Stimulated activated CD4-positive, alpha-beta T cell treated with anti-CD3 and anti-CD28 coated beads, Interleukin-12 subunit alpha, Interleukin-12 subunit beta, amount 100 ng/mL, for 4 hours (primary cell): ENCODE measurements around the gene MICAL3.
"Not testable (repeated sequence)": the region's sequence is repeated elsewhere in the genome, so short reads cannot be mapped to it uniquely, and the experiment has no call there.

Source experiments
- DNase-seq: peaks from one replicate; pipeline ENCODE4 v3.0.0-alpha.2; 2020

Gene MICAL3

DNA sequence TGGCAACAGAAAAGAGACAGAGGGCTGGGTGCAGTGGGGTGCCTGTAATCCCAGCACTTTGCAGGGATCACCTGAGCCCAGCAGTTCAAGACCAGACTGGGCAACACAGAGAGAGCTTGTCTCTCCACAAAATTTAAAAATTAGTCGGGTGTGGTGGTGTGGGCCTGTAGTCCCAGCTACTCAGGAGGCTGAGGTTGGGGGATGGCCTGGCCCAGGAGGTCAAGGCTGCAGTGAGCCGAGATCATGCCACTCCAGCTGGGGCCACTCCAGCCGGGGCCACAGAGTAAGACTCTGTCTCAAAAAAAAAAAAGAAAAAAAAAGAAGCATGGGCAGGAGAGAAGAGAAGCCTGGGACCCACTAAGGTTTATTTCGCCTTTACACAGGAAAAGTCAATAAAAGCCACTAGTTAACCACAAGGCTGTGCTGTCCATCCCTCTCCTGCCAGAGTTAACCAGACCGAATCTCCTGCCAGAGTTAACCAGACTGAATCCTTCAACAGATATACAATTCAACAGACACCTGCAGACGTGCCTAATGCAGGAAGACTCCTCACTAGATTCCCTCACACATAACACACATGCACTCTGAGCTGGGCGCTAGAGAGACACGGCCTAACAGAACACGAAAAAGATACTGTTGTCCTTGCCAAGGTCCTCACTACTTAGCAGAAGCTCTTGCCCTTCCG is 29.8 kb downstream of the MICAL3 start:
- DNase-seq, result no peak

DNA sequence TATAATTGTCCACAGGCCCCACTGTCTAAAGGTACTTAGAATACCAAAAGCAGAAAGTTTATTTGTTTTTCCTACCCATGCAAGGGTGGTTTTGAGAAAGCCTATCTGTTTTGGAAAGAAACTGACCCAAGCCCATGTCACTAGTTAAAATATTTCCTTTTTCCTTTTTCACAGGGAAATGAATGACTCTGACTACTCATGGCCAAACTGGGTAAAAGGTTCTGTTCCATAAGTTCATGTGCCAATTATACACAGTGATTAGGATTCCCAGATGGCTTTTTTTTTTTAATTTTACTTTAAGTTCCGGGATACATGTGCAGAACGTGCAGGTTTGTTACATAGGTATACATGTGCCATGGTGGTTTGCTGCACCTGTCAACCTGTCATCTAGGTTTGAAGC is 31.4 kb downstream of the MICAL3 start:
- DNase-seq, result not testable (repeated sequence)

DNA sequence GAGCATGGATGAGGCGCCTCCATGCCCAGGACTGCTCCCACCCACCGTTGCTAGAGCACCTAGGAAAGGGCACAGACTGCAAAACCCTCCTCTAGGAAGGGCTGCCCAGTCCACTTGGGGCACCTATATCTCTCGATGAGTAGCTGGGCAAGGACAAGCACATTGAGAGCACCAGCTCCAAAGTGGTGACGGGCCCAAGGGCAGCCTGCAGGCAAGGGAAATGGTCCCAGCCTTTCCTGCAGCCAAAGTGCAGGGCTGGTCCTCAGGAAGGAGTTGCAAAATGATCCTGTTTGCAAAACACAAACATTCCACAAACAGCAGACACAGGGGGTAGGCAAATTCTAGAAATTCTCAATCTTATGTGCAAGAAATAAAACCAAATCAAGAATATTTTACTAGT is 32.4 kb downstream of the MICAL3 start:
- DNase-seq, result not testable (repeated sequence)

DNA sequence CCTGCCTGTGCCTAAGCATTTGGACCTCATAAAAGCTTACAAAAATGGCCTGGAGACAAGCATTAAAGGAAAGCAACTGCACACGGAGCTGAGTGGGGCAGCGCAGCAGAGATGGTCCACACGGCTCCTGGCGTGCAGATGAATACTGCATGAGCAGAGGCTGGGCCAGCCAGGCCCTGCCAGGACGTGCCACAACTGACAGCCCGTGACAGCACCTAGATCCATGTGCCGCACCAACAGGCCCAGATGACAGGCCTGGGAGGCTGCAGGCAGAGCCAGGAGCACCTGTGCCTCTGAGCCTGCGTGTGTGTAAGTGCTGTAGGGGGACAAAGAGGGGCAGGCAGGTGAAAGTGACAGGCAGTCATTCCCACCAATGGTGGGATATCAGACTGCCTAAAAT is 33.4 kb downstream of the MICAL3 start:
- no peak for DNase-seq

DNA sequence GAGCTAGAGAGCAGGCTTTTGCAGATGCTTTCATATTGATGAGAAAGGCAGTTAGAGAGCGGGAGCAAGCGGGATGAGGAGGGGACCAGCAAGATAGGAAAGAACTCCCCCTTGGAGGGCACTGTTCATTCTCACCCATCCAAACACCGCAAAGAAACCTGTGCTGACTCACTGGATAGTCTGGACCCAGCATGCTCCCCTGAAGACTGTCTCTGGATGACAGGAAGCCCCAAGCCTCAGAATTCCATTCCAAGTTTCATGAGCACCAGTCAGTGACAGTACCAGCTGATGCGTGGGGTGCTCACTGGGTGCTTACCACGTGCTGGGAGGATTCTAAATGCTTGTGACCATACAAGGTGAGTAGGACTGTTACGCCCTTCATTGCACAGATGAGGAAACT is 34.2 kb downstream of the MICAL3 start:
- no peak for DNase-seq

DNA sequence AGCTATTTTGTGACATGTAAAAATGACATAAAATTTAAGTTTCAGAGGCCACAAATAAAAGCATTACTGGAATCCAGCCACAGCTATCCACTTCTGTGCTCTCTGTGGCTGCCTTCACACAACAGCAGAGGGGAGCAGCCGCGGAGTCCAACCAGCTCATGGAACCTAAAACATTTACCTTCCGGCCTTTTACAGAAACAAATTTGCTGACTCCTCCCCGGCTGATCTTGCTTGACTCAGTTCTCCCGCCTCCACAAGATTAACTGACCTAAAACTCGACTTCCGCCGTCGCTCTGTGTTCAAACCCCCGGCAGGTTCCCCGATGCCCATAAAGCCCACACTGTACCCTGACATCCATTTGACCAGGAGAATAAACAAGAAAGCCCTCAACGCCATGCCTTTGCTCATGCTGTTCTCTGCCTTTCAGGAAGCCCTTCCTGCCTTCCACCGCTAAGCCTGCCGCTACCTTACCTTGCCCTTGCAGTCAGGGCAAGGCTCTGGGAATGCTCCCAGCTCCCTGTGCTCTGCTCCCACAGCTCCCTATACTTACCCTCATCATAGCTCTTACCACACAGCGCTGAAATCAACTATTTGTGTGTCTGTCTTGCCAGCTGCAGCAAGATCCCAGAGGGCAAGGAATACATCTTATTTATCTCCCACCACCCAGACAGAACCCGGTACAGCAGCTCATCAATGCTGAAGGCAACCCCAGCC is 35.4 kb downstream of the MICAL3 start:
- no peak for DNase-seq

DNA sequence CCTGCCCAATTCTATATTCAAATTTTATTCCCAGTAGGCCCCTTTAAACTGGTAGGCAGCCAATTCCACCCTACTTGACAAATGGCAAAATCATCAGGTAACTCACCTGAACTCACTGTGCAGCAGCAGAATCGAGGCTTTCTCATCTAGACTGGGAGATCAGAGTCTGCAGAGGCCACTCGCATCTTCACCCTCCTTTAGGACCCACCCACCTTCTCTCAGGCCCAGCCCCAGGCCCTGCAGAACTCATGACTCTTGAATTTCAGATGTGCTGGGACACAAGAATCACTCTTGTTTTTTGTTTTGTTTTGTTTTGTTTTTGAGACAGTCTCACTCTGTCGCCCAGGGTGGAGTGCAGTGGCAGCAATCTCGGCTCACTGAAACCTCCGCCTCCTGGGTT is 38.8 kb downstream of the MICAL3 start:
- DNase-seq, result no peak

DNA sequence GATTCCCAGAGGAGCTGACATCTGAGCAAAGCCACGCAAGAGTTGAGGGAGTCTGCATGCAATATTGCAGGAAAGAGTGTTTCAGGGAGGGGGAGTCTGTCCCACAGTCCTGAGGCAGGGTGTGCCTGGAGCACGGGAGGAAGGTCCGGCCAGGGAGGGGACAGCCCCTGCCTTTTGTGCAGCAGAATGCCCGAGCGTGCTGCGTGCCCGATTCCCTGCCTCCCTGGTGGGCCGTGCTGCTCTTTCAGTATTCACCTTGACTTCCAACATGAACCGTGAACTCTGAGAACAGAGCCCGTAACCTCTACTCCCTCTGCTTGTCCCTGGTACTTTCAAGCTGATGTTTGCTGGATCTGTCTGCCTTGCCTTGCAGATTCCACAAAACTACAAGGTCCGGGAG is 39.3 kb downstream of the MICAL3 start:
- not testable (repeated sequence) for DNase-seq

DNA sequence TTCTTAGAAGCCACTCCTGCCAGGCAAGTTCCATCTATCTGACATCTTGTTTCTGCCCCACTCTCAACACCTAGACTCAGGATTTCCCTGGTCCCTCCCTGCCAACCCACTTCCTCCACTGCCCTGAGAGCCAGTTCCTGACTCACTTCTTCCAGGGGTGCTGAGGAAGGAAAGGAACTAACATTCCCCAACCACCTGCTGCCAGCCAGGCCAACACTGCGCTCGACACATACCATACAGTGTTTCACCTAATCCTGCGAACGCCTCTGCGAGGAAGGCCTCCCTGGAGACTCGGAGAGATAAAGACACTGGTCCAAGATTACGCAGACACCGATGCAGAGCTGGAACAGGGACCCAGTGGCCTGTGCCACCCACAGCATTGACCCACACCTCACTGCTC is 40.2 kb downstream of the MICAL3 start:
- DNase-seq, result no peak

DNA sequence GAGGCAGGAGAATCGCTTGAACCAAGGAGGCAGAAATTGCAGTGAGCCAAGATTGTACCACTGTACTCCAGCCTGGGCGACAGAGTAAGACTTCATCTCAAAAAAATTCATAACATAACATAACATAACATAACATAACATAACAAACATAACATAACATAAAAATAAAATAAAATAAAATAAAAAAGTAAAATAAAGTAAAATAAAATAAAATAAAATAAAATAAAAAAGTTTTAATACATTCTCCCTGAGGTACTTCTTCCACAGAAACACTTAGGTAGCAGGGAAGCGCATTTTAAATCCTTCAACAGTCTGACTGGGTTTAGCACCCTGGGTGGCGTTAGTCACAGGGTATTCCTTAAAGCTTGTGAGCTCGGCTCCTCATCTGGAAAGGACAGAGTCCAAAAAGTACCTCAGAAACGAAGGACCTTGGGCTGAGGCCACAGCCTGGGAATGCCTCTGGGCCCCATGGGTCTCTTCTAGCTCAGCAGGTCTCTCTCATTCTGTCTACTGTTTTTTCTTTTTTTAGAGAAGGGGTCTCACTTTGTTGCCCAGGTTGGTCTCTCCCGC is 41.7 kb downstream of the MICAL3 start:
- DNase-seq, result no peak

DNA sequence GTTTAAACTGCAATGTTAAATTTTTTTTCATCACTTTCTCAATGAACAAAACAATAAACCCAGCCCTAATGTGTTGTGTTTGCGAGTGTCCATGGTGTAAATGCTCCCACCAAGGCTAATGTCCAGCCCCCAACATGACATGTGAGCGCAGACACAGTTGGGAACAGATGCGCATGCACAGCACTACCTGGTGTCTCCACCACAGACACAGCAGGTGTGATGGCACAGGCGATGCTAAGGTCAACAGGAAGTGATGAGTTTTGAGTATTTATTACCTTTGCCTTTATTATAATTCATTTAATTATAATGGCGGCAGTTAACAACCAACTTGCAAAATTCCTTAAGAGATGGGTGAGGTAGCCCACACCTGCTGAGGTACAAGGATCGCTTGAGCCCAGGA is 42.9 kb downstream of the MICAL3 start:
- no peak for DNase-seq

DNA sequence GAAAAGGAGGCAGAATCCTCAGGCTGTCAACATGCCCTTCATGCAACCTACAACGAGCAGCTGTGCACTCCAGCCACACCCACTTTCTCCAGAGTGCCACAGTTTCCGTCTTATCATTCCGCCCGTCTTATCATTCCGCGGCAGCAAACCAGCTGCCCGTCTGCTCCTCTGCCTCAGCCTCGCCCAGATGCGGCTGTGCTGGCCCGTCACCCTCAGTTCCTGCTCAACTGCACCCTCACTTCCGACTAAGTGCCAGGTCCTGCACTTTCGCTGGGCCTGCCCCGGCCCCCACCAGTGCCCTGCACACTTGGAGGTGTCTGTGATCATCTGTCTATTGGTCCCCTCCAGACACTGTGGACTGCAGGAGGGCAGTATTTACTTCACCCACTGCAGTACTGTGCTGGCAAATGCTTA is 43.7 kb downstream of the MICAL3 start:
- peak; percentile 18 for DNase-seq

DNA sequence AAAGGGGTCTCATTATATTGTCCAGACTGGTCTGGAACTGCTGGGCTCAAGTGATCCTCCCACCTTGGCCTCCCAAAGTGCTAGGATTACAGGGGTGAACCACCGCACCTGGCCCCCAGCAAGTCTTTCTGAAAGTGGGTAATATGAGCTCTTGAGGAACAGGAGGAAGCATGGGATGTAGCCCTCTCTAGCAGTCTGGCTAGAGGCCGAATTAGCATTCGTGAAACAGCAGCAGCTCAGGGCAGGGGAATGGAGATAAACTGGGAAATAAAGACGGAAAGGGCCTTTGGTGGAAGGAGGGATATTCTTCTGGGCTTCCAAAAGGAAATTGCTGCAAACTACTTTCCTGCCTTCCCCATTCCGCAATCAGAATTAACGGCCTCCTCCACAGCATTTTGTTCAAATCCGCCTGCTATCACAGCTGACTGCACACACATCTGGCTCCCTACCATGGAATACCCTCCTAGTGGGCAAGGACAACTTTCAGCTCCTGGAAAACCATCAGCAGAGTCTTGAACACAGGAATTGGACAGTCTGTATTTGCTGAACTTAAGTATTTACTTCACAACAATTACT is 44.3 kb downstream of the MICAL3 start:
- no peak for DNase-seq

DNA sequence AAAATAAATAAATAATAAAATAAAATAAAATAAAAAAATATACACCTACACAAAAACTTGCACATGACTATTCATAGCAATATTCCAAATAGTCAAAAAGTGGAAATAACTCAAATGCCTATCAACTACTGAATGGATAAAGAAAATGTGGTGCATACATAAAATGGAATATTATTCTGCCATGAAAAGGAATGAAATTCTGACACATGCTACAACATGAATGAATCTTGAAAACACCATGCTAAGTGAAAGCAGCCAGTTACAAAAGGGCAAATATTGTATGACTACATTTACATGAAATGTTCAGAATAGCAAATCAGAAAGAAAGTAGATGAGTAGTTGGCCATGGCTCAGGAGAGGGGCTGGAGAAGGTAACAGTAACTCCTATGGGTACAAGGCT is 46.3 kb downstream of the MICAL3 start:
- no peak for DNase-seq

DNA sequence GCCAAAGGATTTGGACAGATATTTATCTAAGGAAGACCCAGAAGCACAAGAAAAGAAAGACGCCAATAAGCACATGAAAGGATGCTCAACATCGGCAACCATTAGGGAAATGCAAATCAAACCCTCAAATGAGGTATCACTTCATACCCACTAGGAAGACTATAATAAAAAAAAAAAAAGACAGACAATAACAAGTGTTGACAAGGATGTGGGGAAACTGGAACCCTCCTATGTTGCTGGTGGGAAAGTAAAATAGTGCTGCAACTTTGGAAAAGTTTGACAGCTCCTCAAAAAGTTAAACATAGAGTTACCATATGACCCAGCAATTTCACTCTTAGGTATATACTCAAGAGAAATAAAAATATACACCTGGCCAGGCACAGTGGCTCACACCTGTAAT is 47.0 kb downstream of the MICAL3 start:
- no peak for DNase-seq

DNA sequence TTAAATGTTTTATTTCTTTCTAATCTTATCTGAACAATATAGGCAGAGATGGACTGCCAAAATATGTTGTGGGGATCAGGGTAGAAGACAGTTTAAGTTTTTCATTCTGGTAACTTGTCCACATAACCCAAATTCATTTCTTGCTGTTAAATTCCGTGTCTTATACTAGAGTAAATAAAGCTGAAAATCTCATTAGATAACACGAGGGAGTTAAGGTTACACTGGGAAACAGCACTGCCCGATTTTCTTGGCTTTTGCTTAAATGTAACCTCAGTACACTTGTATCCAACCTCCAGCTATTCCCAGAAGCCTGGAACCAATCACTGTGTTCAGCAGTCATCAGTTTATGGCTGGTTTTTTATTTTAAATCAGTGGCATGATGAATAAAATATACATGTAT is 48.2 kb downstream of the MICAL3 start:
- no peak for DNase-seq

DNA sequence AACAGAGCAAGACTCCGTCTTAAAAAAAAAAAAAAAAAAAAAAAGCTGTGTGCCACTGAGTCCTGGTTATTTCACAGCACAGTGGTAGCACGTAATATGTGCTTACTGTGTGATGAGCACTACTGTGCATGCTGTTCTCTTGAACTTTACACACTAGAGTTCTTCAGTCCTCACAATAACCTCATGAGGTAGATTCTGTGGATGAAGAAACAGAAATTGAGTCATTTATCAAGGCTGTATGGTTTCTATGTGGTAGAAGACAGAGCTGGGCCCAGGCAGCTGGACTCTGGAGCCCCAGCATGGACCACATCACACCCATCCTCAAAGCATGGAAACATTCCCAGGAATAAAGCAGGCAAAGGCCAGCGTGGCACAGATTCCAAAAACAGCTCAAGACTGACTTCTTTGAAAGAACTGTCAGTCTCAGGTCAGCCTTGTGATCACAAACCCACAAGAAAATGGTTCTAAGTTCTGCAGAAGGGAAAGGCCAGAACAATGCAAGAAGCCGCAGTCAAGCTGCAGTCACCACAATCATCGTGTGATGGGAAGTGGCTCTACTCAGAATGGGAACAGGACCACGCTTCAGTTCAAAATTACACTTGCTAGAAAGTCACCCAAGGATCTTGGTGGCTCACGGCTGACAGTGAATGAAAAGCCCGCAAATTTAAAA is 49.5 kb downstream of the MICAL3 start:
- DNase-seq, result no peak

DNA sequence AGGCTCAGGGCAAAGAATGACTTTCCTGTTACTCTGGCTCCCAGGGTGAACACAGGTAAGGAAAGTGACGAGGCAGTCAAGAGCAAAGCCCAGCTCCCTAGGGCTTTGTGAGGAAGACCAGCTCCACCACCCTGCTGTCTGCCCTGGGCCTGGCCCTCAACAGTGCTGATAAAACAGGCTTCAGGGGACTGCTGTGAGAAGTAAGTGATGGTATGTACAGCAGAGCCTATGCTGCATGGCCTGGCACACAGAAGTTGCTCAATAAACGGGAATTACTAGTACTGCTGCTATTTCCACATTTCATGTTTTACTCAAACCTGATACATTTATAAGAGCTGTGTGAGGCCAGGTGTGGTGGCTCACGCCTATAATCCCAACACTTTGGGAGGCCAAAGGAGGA is 50.3 kb downstream of the MICAL3 start:
- no peak for DNase-seq

DNA sequence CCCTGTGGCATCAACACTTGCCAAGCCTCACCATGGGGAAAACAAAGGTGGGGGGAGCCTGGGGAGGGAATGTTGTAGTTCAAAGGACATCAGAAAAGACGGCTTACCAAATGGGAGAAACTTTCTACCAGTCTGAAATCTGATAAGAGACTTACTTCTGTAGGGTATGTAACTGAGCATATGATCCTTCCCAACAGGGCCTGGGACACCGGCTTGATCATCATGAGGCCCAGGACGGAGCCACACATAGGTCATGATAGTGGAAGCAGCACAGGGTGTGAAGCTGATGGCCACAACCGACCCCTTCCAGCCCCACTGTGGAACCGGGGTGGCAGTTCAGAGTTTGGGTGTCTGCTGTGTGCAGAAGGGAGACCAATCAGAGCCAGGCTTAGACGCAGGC is 51.1 kb downstream of the MICAL3 start:
- no peak for DNase-seq

DNA sequence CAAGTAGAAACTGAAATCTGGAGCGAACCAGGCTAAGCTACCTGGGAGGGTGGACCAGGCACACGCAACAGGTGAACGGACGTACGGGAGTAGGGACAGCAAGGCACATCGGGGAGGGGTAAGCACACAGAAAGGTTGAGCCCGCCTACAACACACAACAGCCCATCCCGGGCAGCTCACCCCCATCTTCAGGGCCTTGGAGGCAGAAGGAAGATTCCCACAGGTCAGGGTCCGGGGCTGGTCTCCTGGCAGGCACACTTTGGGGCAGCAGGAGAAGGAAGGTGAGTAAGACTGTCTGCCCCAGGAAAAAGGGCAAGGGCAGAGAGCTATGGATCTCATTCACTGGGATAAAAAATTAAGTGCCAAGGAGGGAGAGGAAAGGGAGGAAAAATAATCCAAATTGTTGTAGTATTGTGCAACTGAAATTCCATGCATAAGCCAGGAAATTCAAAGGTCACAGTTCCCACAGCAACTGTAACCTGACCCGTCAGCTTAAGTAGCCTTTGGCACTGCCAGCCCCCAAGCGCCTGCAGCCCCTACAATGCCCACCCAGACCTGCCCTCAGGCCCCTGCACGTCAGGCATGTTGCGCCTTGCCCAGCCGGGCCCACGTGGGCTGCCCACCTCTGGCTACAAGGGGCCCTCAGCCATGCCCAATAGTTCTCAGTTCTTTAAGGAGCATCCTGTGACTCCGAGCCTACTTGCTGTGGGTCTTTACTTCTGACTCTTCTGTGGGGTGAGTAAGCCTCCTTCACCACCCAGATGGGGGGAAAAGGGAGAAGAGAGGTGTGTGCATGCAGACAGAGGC is 51.8 kb downstream of the MICAL3 start:
- DNase-seq, result no peak

DNA sequence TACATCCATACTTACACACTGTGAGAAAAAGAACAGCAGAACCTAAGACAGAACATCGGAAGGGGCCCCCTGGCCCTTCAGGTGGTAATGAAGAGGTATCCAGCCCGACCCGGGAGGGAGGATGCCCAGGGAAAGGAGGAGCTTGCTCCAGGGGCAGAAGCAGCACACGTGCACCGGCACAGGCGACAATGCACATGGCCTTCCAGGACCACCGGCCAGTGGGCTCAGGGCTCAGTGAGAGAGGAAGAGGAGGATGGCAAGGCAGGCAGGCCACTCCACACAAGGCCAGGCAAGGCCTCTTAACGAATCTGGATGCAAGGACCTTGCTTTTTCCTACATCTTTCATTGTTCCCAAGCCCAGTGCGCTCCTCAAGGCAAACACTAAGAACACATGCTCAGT is 52.6 kb downstream of the MICAL3 start:
- DNase-seq, result no peak

DNA sequence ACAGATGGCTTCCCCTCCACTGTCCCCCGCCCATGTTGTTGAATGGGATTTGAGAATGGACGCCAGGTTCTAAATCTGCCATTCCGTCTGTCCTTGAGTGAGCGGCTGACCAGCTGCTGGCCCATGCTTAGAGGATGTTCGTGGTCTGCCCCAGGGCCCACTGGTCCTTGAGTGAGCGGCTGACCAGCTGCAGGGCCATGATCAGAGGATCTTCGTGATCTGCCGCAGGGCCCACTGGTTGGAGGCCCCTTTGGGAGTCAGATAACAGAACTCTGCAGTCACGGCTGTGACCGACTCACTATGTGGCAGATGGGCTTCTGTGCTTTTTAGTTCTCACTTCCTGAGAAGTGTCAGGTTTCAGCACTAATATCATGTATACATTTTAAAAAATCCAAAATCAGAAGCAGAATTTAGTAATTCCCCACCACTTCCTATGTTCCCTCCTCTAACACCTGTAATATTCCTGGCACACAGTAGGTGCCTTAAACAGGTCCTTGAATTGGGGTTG is 54.1 kb downstream of the MICAL3 start:
- DNase-seq, result no peak
